Peyer's patch (tissue), 4 donors: Measurements from ENCODE around the gene ROBO2.

Experiments
- POLR2A ChIP-seq, 2 donors: fragments of 450-650 bp; IDR thresholded peaks; one replicate each; pipeline ENCODE4 v1.5.1; 2017; ENCODE audit warnings: antibody characterized with exemption in 2 of 2, mild to moderate bottlenecking in 2 of 2, moderate library complexity in 2 of 2
- TF ChIP-seq, protein P1 (sequence below), 6 experiments: fragments of 450-650 bp in 4 of 6; fragments of 200-600 bp in 2 of 6; sonication (generic) in 1 of 6; IDR thresholded peaks; one replicate each; pipeline ENCODE4 v1.5.1; 2017 to 2019; ENCODE audit warnings: antibody characterized with exemption in 6 of 6, mild to moderate bottlenecking in 3 of 6, moderate library complexity in 1 of 6

- TF ChIP-seq, protein P1, sequence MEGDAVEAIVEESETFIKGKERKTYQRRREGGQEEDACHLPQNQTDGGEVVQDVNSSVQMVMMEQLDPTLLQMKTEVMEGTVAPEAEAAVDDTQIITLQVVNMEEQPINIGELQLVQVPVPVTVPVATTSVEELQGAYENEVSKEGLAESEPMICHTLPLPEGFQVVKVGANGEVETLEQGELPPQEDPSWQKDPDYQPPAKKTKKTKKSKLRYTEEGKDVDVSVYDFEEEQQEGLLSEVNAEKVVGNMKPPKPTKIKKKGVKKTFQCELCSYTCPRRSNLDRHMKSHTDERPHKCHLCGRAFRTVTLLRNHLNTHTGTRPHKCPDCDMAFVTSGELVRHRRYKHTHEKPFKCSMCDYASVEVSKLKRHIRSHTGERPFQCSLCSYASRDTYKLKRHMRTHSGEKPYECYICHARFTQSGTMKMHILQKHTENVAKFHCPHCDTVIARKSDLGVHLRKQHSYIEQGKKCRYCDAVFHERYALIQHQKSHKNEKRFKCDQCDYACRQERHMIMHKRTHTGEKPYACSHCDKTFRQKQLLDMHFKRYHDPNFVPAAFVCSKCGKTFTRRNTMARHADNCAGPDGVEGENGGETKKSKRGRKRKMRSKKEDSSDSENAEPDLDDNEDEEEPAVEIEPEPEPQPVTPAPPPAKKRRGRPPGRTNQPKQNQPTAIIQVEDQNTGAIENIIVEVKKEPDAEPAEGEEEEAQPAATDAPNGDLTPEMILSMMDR (IDR thresholded peaks at IDR 0.05) = no peak
- TF ChIP-seq POLR2A (IDR thresholded peaks at IDR 0.05) = no peak
Measured at GRCh38 chr3:77648214-77648613, 608.3 kb downstream of the ROBO2 start.
